PC-9 (cell line): ENCODE measurements around the gene CLN6.

Experiments
- EZH2 ChIP-seq: fragments of 200-600 bp; sonication (generic); IDR thresholded peaks from 2 replicates; pipeline ENCODE4 v1.8.0; 2017; ENCODE audit warnings: antibody characterized with exemption, low read depth
- TF ChIP-seq, protein P1 (sequence below): fragments of 200-600 bp; sonication (generic); conservative IDR thresholded peaks from 2 replicates; pipeline ENCODE4 v1.6.1; 2017; ENCODE audit warnings: mixed run types, antibody characterized with exemption, mild to moderate bottlenecking, moderate library complexity

GRCh38 chr15:68265081-68265480, 35.6 kb upstream of the CLN6 start:
- TF ChIP-seq EZH2: no peak
- TF ChIP-seq, protein P1, sequence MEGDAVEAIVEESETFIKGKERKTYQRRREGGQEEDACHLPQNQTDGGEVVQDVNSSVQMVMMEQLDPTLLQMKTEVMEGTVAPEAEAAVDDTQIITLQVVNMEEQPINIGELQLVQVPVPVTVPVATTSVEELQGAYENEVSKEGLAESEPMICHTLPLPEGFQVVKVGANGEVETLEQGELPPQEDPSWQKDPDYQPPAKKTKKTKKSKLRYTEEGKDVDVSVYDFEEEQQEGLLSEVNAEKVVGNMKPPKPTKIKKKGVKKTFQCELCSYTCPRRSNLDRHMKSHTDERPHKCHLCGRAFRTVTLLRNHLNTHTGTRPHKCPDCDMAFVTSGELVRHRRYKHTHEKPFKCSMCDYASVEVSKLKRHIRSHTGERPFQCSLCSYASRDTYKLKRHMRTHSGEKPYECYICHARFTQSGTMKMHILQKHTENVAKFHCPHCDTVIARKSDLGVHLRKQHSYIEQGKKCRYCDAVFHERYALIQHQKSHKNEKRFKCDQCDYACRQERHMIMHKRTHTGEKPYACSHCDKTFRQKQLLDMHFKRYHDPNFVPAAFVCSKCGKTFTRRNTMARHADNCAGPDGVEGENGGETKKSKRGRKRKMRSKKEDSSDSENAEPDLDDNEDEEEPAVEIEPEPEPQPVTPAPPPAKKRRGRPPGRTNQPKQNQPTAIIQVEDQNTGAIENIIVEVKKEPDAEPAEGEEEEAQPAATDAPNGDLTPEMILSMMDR: no peak
